SK-N-SH (cell line): Measurements from ENCODE around the gene PEMT. TPM values are rescaled to one million over a fixed set of nuclear protein-coding genes. Genes with fewer than 3 reads are reported as not detected.
"Not testable (repeated sequence)": the region's sequence is repeated elsewhere in the genome, so short reads cannot be mapped to it uniquely, and the experiment has no call there.

ENCODE experiments used
- CTCF ChIA-PET: fragments of 300-600, 350-600 bp; formaldehyde crosslinking; extraction: SDS; loops from one replicate; lab custom pipeline; 2021; lab: Yijun Ruan, JAX
- POLR2A ChIA-PET: fragments of 350-600 bp; sonication (Branson Sonifier 250); formaldehyde crosslinking; extraction: SDS; loops from one replicate; lab custom pipeline; 2020; ENCODE audit warnings: antibody characterized with exemption, inconsistent platforms; lab: Yijun Ruan, JAX
- DNase-seq: peaks from one replicate; pipeline ENCODE4 v3.0.0; 2012
- H2AFZ ChIP-seq: fragments of 200-600 bp; sonication (generic); 2 replicates; pipeline ENCODE4 v1.8.1; 2016; ENCODE audit warnings: antibody characterized with exemption, mild to moderate bottlenecking, low read depth
- H3F3A ChIP-seq: fragments of 200-600 bp; sonication (generic); replicated peaks from 2 replicates; pipeline ENCODE3; 2016; ENCODE audit warnings: antibody characterized with exemption, mild to moderate bottlenecking; ENCODE audit not compliant: insufficient read depth
- H3K27ac ChIP-seq, 2 experiments: fragments of 200-500 bp in 1 of 2; fragments of 200-600 bp in 1 of 2; sonication (Bioruptor generic) in 1 of 2; sonication (generic), shearing (Covaris generic) in 1 of 2; 2 replicates each; pipeline versions ENCODE4 v1.5.1 to v1.6.1; 2014 to 2016; ENCODE audit warnings: low read depth in 2 of 2, inconsistent platforms in 1 of 2, low read length in 1 of 2, mild to moderate bottlenecking in 1 of 2, mixed read lengths in 1 of 2
- H3K27me3 ChIP-seq: fragments of 200-600 bp; sonication (generic), shearing (Covaris generic); 2 replicates; pipeline ENCODE4 v1.6.1; 2016; ENCODE audit warnings: mixed run types; ENCODE audit not compliant: insufficient read depth
- H3K36me3 ChIP-seq, 2 experiments: fragments of 200-500 bp in 1 of 2; fragments of 200-600 bp in 1 of 2; sonication (Bioruptor generic) in 1 of 2; sonication (generic) in 1 of 2; replicated peaks in 1 of 2; 2 replicates each; pipeline versions ENCODE3 to v1.5.1; 2014 to 2016; ENCODE audit warnings: low read length in 1 of 2, mild to moderate bottlenecking in 1 of 2; ENCODE audit not compliant: insufficient read depth in 2 of 2, control insufficient read depth in 1 of 2
- H3K4me1 ChIP-seq, 2 experiments: fragments of 200-500 bp in 1 of 2; fragments of 200-600 bp in 1 of 2; sonication (Bioruptor generic) in 1 of 2; sonication (generic), shearing (Covaris generic) in 1 of 2; 2 replicates each; pipeline versions ENCODE4 v1.5.1 to v1.6.1; 2014 to 2016; ENCODE audit warnings: low read depth in 1 of 2, low read length in 1 of 2, mixed run types in 1 of 2; ENCODE audit not compliant: insufficient read depth in 2 of 2, control insufficient read depth in 1 of 2
- H3K4me2 ChIP-seq: fragments of 200-600 bp; sonication (generic), shearing (Covaris generic); 2 replicates; pipeline ENCODE4 v1.6.1; 2017; ENCODE audit warnings: mixed run types
- H3K4me3 ChIP-seq, 2 experiments: fragments of 200-500 bp in 1 of 2; fragments of 200-600 bp in 1 of 2; sonication (Bioruptor generic) in 1 of 2; sonication (generic), shearing (Covaris generic) in 1 of 2; 2 replicates each; pipeline versions ENCODE4 v1.5.1 to v1.8.1; 2014 to 2016; ENCODE audit warnings: low read depth in 2 of 2, inconsistent platforms in 1 of 2, low read length in 1 of 2, mild to moderate bottlenecking in 1 of 2, mixed read lengths in 1 of 2, moderate library complexity in 1 of 2
- H3K79me2 ChIP-seq: fragments of 200-600 bp; sonication (generic); 2 replicates; pipeline ENCODE4 v1.8.1; 2017; ENCODE audit warnings: mild to moderate bottlenecking; ENCODE audit not compliant: insufficient read depth
- H3K9ac ChIP-seq: fragments of 200-600 bp; sonication (generic); 2 replicates; pipeline ENCODE4 v1.6.1; 2017; ENCODE audit warnings: mixed run types
- H3K9me2 ChIP-seq: fragments of 200-600 bp; sonication (generic); 2 replicates; pipeline ENCODE4 v1.6.1; 2017; ENCODE audit warnings: mixed run types
- H3K9me3 ChIP-seq: fragments of 200-600 bp; sonication (generic); 2 replicates; pipeline ENCODE4 v1.6.1; 2017; ENCODE audit warnings: mixed run types, mild to moderate bottlenecking, moderate library complexity
- H4K20me1 ChIP-seq: fragments of 200-600 bp; sonication (generic); 2 replicates; pipeline ENCODE4 v1.6.1; 2017; ENCODE audit warnings: mild to moderate bottlenecking, mixed run types; ENCODE audit not compliant: insufficient read depth
- ELF1 ChIP-seq: IDR thresholded peaks from 2 replicates; pipeline ENCODE4 v1.4.0; 2012
- EP300 ChIP-seq, 2 experiments: IDR thresholded peaks; 2 replicates each; pipeline versions ENCODE4 v1.4.0 to v1.6.1; 2012; ENCODE audit warnings: borderline replicate concordance in 1 of 2, low read depth in 1 of 2, low read length in 1 of 2
- FOSL2 ChIP-seq: IDR thresholded peaks from 2 replicates; pipeline ENCODE4 v1.4.0; 2012; ENCODE audit warnings: low read depth, mild to moderate bottlenecking, moderate library complexity, borderline replicate concordance
- FOXJ3 ChIP-seq: sonication (generic); formaldehyde crosslinking; IDR thresholded peaks from 2 replicates; pipeline ENCODE4 v1.5.1; 2020; ENCODE audit warnings: mild to moderate bottlenecking, missing genetic modification reagents
- GABPA ChIP-seq: IDR thresholded peaks from 2 replicates; pipeline ENCODE4 v1.4.0; 2012; ENCODE audit warnings: low read depth, mild to moderate bottlenecking
- GATA2 ChIP-seq: sonication (generic); formaldehyde crosslinking; IDR thresholded peaks from 2 replicates; pipeline ENCODE4 v1.5.0; 2020; ENCODE audit warnings: mild to moderate bottlenecking, missing genetic modification reagents
- IRF3 ChIP-seq: fragments of 150-350 bp; IDR thresholded peaks from 2 replicates; pipeline ENCODE4 v1.6.1; 2016; ENCODE audit warnings: mild to moderate bottlenecking, low read depth, low read length
- MAX ChIP-seq: IDR thresholded peaks from 2 replicates; pipeline ENCODE4 v1.4.0; 2012; ENCODE audit warnings: low read depth
- MEF2A ChIP-seq: IDR thresholded peaks from 2 replicates; pipeline ENCODE4 v1.4.0; 2012; ENCODE audit warnings: low read depth, borderline replicate concordance
- MXI1 ChIP-seq: IDR thresholded peaks from 2 replicates; pipeline ENCODE4 v1.6.1; 2012; ENCODE audit warnings: mild to moderate bottlenecking, low read depth, low read length, improper control_type of control experiment
- PBX3 ChIP-seq: IDR thresholded peaks from 2 replicates; pipeline ENCODE4; 2012
- POLR2AphosphoS5 ChIP-seq: IDR thresholded peaks from 2 replicates; pipeline ENCODE4 v1.6.1; 2012; ENCODE audit warnings: low read depth, low read length
- RCOR1 ChIP-seq: fragments of 150-350 bp; IDR thresholded peaks from 2 replicates; pipeline ENCODE4 v1.6.1; 2017; ENCODE audit warnings: antibody characterized with exemption, low read length
- RXRA ChIP-seq: IDR thresholded peaks from 2 replicates; pipeline ENCODE4 v1.4.0; 2012; ENCODE audit warnings: low read depth, mild to moderate bottlenecking, borderline replicate concordance
- SIN3A ChIP-seq: IDR thresholded peaks from 2 replicates; pipeline ENCODE4 v1.6.1; 2012; ENCODE audit warnings: low read depth, mild to moderate bottlenecking, low read length, moderate library complexity, borderline replicate concordance
- TAF1 ChIP-seq: IDR thresholded peaks from 2 replicates; pipeline ENCODE4 v1.6.1; 2012; ENCODE audit warnings: low read depth, mild to moderate bottlenecking, low read length, moderate library complexity, borderline replicate concordance
- TCF12 ChIP-seq: IDR thresholded peaks from 2 replicates; pipeline ENCODE4 v1.4.0; 2012
- USF1 ChIP-seq: IDR thresholded peaks from 2 replicates; pipeline ENCODE4 v1.4.0; 2012; ENCODE audit warnings: low read depth, borderline replicate concordance
- WGBS: methylation state at CpG from one replicate; pipeline ENCODE4 v1.1.6; 2017; ENCODE audit warnings: low lambda C conversion rate; 5-methylcytosine and 5-hydroxymethylcytosine counted together
- polyA plus RNA-seq, 3 experiments: library from polyadenylated mRNA; depleted of rRNA; stranded (reverse); fragments of >200 nt; gene quantifications; 2 replicates each; pipeline ENCODE4 v1.2.3, GENCODE V29; 2012

Gene PEMT
- polyA plus RNA-seq, 1 of the 3 experiments (the other 2 are of a cell fraction), result 52.8 TPM

GRCh38 chr17:17633310-17633709 is 41.8 kb upstream of the PEMT start:
- no peaks in the 10 kb centered on the region for H3K27me3 ChIP-seq
- POLR2A ChIA-PET, result no interaction called here
- no peaks in the 10 kb centered on the region for H4K20me1 ChIP-seq
- H3K9ac ChIP-seq, result no peak overlapping the region
- no peaks in the 10 kb centered on the region for H3K9me3 ChIP-seq
- no peaks in the 10 kb centered on the region; a peak in 1 of 4 replicates for H3K4me1 ChIP-seq
- no peaks in the 10 kb centered on the region for H3K79me2 ChIP-seq
- TF ChIP-seq EP300 (IDR thresholded peaks at IDR 0.05; ENCODE audit: borderline replicate concordance in 1 of 2, low read depth in 1 of 2, low read length in 1 of 2), result no peak
- TF ChIP-seq PBX3, result no peak
- no peak for TF ChIP-seq FOSL2
- TF ChIP-seq MAX, result no peak
- no peak for TF ChIP-seq MEF2A
- no peak for TF ChIP-seq FOXJ3 (CRISPR knock-in tag)
- no peak for TF ChIP-seq GATA2 (CRISPR knock-in tag)
- TF ChIP-seq POLR2AphosphoS5, result no peak
- no peak for TF ChIP-seq GABPA
- TF ChIP-seq ELF1, result no peak
- TF ChIP-seq SIN3A, result no peak
- no peak for TF ChIP-seq TCF12
- no peak for TF ChIP-seq USF1
- TF ChIP-seq IRF3, result no peak
- no peak for TF ChIP-seq MXI1
- no peak for TF ChIP-seq RXRA
- TF ChIP-seq TAF1, result no peak
- no peak for TF ChIP-seq RCOR1
- no peak overlapping the region for H2AFZ ChIP-seq
- H3K36me3 ChIP-seq, result no peaks in the 10 kb centered on the region
- no peaks in the 10 kb centered on the region for H3K9me2 ChIP-seq
- CTCF ChIA-PET, result interaction anchor here (1.8 to 2.4 kb wide), 2 partner anchors 9 to 20 kb away, joined by 12 to 14 read pairs; no protein-coding TSS in a partner anchor
- no peak overlapping the region for H3K4me2 ChIP-seq
- H3K27ac ChIP-seq, result no peak overlapping the region
- no peaks in the 10 kb centered on the region for H3F3A ChIP-seq
- WGBS, result 68% methylated on average over 4 of the region's 6 CpGs
- no peak overlapping the region for H3K4me3 ChIP-seq
- no peak for DNase-seq

GRCh38 chr17:17632690-17633089 is 41.2 kb upstream of the PEMT start:
- H3K27ac ChIP-seq, H3K79me2 ChIP-seq, H3K9me2 ChIP-seq, H4K20me1 ChIP-seq, H3K36me3 ChIP-seq, DNase-seq, H3K4me2 ChIP-seq, H3K9me3 ChIP-seq, H3K4me3 ChIP-seq, POLR2A ChIA-PET, H3K27me3 ChIP-seq, H2AFZ ChIP-seq, H3K9ac ChIP-seq, H3K4me1 ChIP-seq, H3F3A ChIP-seq: not testable (repeated sequence)
- 77% methylated on average over 5 of the region's 5 CpGs for WGBS
- CTCF ChIA-PET, result interaction anchor here (1.0 to 2.4 kb wide), 4 partner anchors 9 to 278 kb away, joined by 3 to 14 read pairs (median 10); no protein-coding TSS in a partner anchor
